Suprapubic skin (tissue), 4 donors: ENCODE results near the gene NR3C2. TPM values are rescaled to one million over a fixed set of nuclear protein-coding genes. Genes with fewer than 3 reads are reported as not detected.

Experiments
- DNase-seq, 2 donors: peaks; one replicate each; pipeline ENCODE4 v3.0.0-alpha.2; 2019; ENCODE audit warnings: low spot score in 2 of 2
- H3K27ac ChIP-seq: fragments of 200-600 bp; sonication (generic); one replicate; pipeline ENCODE4 v1.5.1; 2019
- H3K27me3 ChIP-seq: fragments of 200-600 bp; sonication (generic); one replicate; pipeline ENCODE4 v1.5.1; 2019
- H3K36me3 ChIP-seq: fragments of 200-600 bp; sonication (generic); one replicate; pipeline ENCODE4 v1.5.1; 2019
- H3K4me1 ChIP-seq: fragments of 200-600 bp; sonication (generic); one replicate; pipeline ENCODE4 v1.5.1; 2019
- H3K4me3 ChIP-seq: fragments of 200-600 bp; sonication (generic); one replicate; pipeline ENCODE4 v1.5.1; 2019; ENCODE audit warnings: mild to moderate bottlenecking
- H3K9me3 ChIP-seq: fragments of 200-600 bp; sonication (generic); one replicate; pipeline ENCODE4 v1.5.1; 2019
- CTCF ChIP-seq, 2 donors: fragments of 200-600 bp in 1 of 2; fragments of 450-650 bp in 1 of 2; sonication (generic) in 1 of 2; IDR thresholded peaks; one replicate each; pipeline ENCODE4 v1.5.1; 2016 to 2019; ENCODE audit warnings: antibody characterized with exemption in 2 of 2, mild to moderate bottlenecking in 1 of 2, moderate library complexity in 1 of 2
- EP300 ChIP-seq: sonication (generic); formaldehyde crosslinking; IDR thresholded peaks from one replicate; pipeline ENCODE4 v1.6.1; 2017; ENCODE audit warnings: antibody characterized with exemption
- POLR2A ChIP-seq, 2 donors: fragments of 450-650 bp; IDR thresholded peaks; one replicate each; pipeline ENCODE4 v1.6.1; 2017; ENCODE audit warnings: antibody characterized with exemption in 2 of 2, mild to moderate bottlenecking in 2 of 2, moderate library complexity in 2 of 2
- POLR2AphosphoS5 ChIP-seq, 3 donors: sonication (generic); formaldehyde crosslinking; IDR thresholded peaks; one replicate each; pipeline ENCODE4 v1.6.1; 2017; ENCODE audit warnings: antibody characterized with exemption in 3 of 3
- WGBS: methylation state at CpG from one replicate; pipeline ENCODE4 v1.1.5; 2018; 5-methylcytosine and 5-hydroxymethylcytosine counted together
- total RNA-seq, 4 donors: library from RNA; depleted of rRNA; stranded (reverse); fragments of >200 nt; gene quantifications; one replicate each; pipeline ENCODE4 v1.1.0, GENCODE V29; 2016

The NR3C2 gene
- total RNA-seq, 4 donors from 2014 or later: 7.3 to 12.1 (median 11.0) TPM

- no peak overlapping the region for H3K4me3 ChIP-seq
- no peak overlapping the region for H3K27ac ChIP-seq
- no peaks in the 10 kb centered on the region for H3K36me3 ChIP-seq
- no peaks in the 10 kb centered on the region for H3K27me3 ChIP-seq
- 95% methylated on average over 1 of the region's 1 CpG for WGBS
- H3K4me1 ChIP-seq: no peaks in the 10 kb centered on the region
- no peak for DNase-seq
- TF ChIP-seq EP300: no peak
- no peak for TF ChIP-seq POLR2A (IDR thresholded peaks at IDR 0.05)
- no peak for TF ChIP-seq CTCF (IDR thresholded peaks at IDR 0.05)
- TF ChIP-seq POLR2AphosphoS5 (IDR thresholded peaks at IDR 0.05): no peak
- no peaks in the 10 kb centered on the region for H3K9me3 ChIP-seq
These were observed 146.6 kb downstream of the NR3C2 start for GRCh38 chr4:148295642-148296041.

GRCh38 chr4:148293571-148293970 lies 148.6 kb downstream of the NR3C2 start:
- no peak overlapping the region for H3K4me3 ChIP-seq
- no peaks in the 10 kb centered on the region for H3K9me3 ChIP-seq
- TF ChIP-seq EP300: no peak
- no peaks in the 10 kb centered on the region for H3K27me3 ChIP-seq
- no peak overlapping the region for H3K27ac ChIP-seq
- H3K36me3 ChIP-seq: no peaks in the 10 kb centered on the region
- WGBS: 84% methylated on average over 1 of the region's 1 CpG
- DNase-seq: no peak
- H3K4me1 ChIP-seq: no peaks in the 10 kb centered on the region

GRCh38 chr4:148292686-148293085 lies 149.5 kb downstream of the NR3C2 start:
- no peaks in the 10 kb centered on the region for H3K36me3 ChIP-seq
- H3K4me1 ChIP-seq: no peaks in the 10 kb centered on the region
- no peaks in the 10 kb centered on the region for H3K9me3 ChIP-seq
- H3K27me3 ChIP-seq: no peaks in the 10 kb centered on the region
- no peak overlapping the region for H3K4me3 ChIP-seq
- H3K27ac ChIP-seq: no peak overlapping the region
- no peak for DNase-seq
- 92% methylated on average over 1 of the region's 1 CpG for WGBS
- TF ChIP-seq POLR2A (IDR thresholded peaks at IDR 0.05) (no peak), POLR2AphosphoS5 (IDR thresholded peaks at IDR 0.05) (no peak), EP300 (no peak), CTCF (IDR thresholded peaks at IDR 0.05) (no peak)

GRCh38 chr4:148289740-148290139 lies 152.5 kb downstream of the NR3C2 start:
- H3K27me3 ChIP-seq: no peaks in the 10 kb centered on the region
- no peak overlapping the region for H3K4me3 ChIP-seq
- H3K27ac ChIP-seq: no peak overlapping the region
- WGBS: 77% methylated on average over 4 of the region's 4 CpGs
- no peaks in the 10 kb centered on the region for H3K36me3 ChIP-seq
- no peaks in the 10 kb centered on the region for H3K4me1 ChIP-seq
- no peaks in the 10 kb centered on the region for H3K9me3 ChIP-seq
- TF ChIP-seq POLR2A (IDR thresholded peaks at IDR 0.05) (no peak), CTCF (IDR thresholded peaks at IDR 0.05) (no peak), EP300 (no peak), POLR2AphosphoS5 (IDR thresholded peaks at IDR 0.05) (no peak)
- no peak for DNase-seq

- Histone ChIP-seq H3K4me1 (no peaks in the 10 kb centered on the region), H3K9me3 (no peaks in the 10 kb centered on the region), H3K27me3 (no peaks in the 10 kb centered on the region), H3K4me3 (no peak overlapping the region), H3K36me3 (no peaks in the 10 kb centered on the region), H3K27ac (no peak overlapping the region)
- WGBS: 29% methylated on average over 3 of the region's 3 CpGs
- DNase-seq: no peak
- TF ChIP-seq EP300: no peak
- TF ChIP-seq CTCF (IDR thresholded peaks at IDR 0.05): no peak
- no peak for TF ChIP-seq POLR2AphosphoS5 (IDR thresholded peaks at IDR 0.05)
- no peak for TF ChIP-seq POLR2A (IDR thresholded peaks at IDR 0.05)
These were observed 153.8 kb downstream of the NR3C2 start for GRCh38 chr4:148288448-148288847.

GRCh38 chr4:148287111-148287510 lies 155.1 kb downstream of the NR3C2 start:
- no peak for DNase-seq
- no peak for TF ChIP-seq POLR2A (IDR thresholded peaks at IDR 0.05)
- no peak for TF ChIP-seq EP300
- no peak for TF ChIP-seq POLR2AphosphoS5 (IDR thresholded peaks at IDR 0.05)
- TF ChIP-seq CTCF (IDR thresholded peaks at IDR 0.05): no peak

More at GRCh38 chr4:148287111-148287510, 155.1 kb downstream of the NR3C2 start:
- H3K4me1 ChIP-seq: no peaks in the 10 kb centered on the region
- H3K36me3 ChIP-seq: no peaks in the 10 kb centered on the region
- H3K27ac ChIP-seq: no peak overlapping the region
- H3K9me3 ChIP-seq: no peaks in the 10 kb centered on the region
- H3K4me3 ChIP-seq: no peak overlapping the region
- no peaks in the 10 kb centered on the region for H3K27me3 ChIP-seq
- WGBS: 42% methylated on average over 1 of the region's 1 CpG
